AG04450 (cell line): ENCODE results near the gene UGT1A10. TPM values are rescaled to one million over a fixed set of nuclear protein-coding genes. Genes with fewer than 3 reads are reported as not detected.
"Not testable (repeated sequence)": the region's sequence is repeated elsewhere in the genome, so short reads cannot be mapped to it uniquely, and the experiment has no call there.

Source experiments
- CTCF ChIA-PET: fragments of 300-600, 350-600 bp; formaldehyde crosslinking; extraction: SDS; loops from one replicate; lab custom pipeline; 2022; ENCODE audit warnings: antibody characterized with exemption, inconsistent platforms; lab: Charles Lee
- POLR2A ChIA-PET: fragments of 350-600 bp; formaldehyde crosslinking; extraction: SDS; loops from one replicate; lab custom pipeline; 2021; ENCODE audit warnings: antibody characterized with exemption, inconsistent platforms; lab: Yijun Ruan, JAX
- DNase-seq: peaks from one replicate; pipeline ENCODE4 v3.0.0-alpha.2; 2011; ENCODE audit warnings: low read depth, low spot score
- H3K27ac ChIP-seq: one replicate; pipeline ENCODE4 v1.5.1; 2012; ENCODE audit warnings: low read depth, low read length, control low read depth
- H3K27me3 ChIP-seq: one replicate; pipeline ENCODE4 v1.6.0; 2012; ENCODE audit warnings: low read length; ENCODE audit not compliant: control insufficient read depth, insufficient read depth
- H3K4me3 ChIP-seq: 2 replicates; pipeline ENCODE4 v1.5.1; 2011; ENCODE audit warnings: mild to moderate bottlenecking, low read depth, low read length, control low read depth
- H3K9me3 ChIP-seq: 2 replicates; pipeline ENCODE4 v1.5.1; 2012; ENCODE audit warnings: low read length; ENCODE audit not compliant: control insufficient read depth, insufficient read depth
- CTCF ChIP-seq: IDR thresholded peaks from 2 replicates; pipeline ENCODE4 v1.5.1; 2011; ENCODE audit warnings: low read depth, low read length, control low read depth, inconsistent platforms
- polyA plus RNA-seq: library from polyadenylated mRNA; depleted of rRNA; stranded (reverse); fragments of >200 nt; gene quantifications from 2 replicates; pipeline ENCODE4 v1.2.3, GENCODE V29; 2011

Gene UGT1A10
- polyA plus RNA-seq, 1 experiment: not detected

GRCh38 chr2:233728723-233729301, 92.6 kb downstream of the UGT1A10 start, which contains the start of gene UGT1A3:
TSS of gene UGT1A3 (plus strand) at chr2:233729042. CDS start at chr2:233729127, 85 bp downstream.
- no peak for TF ChIP-seq CTCF
- no peak within 1 kb of the TSS for H3K27ac ChIP-seq
- H3K27me3 ChIP-seq: peaks cover 2% of the 10 kb centered on the region
- ChIA-PET POLR2A (no interaction called here), CTCF (no interaction called here)
- no peak within 1 kb of the TSS for H3K4me3 ChIP-seq
- DNase-seq: no peak
- H3K9me3 ChIP-seq: no peaks in the 10 kb centered on the region; the same call in 1 of the 2 replicates

- H3K27ac ChIP-seq, H3K4me3 ChIP-seq, H3K9me3 ChIP-seq, POLR2A ChIA-PET, DNase-seq: not testable (repeated sequence)
- CTCF ChIA-PET: interaction anchor here (1.2 kb wide), 1 partner anchor 25 kb away, joined by 3 read pairs; the partner anchor contains the start of gene UGT1A5
- peaks cover 13% of the 10 kb centered on the region for H3K27me3 ChIP-seq
Observed at GRCh38 chr2:233736868-233737653, 100.8 kb downstream of the UGT1A10 start.

- no peak for TF ChIP-seq CTCF
- no peak for DNase-seq
- no peak overlapping the region for H3K27ac ChIP-seq
- POLR2A ChIA-PET: no interaction called here
- peaks cover 5% of the 10 kb centered on the region; the same call in 1 of the 2 replicates for H3K9me3 ChIP-seq
- CTCF ChIA-PET: no interaction called here
- H3K27me3 ChIP-seq: peaks cover 15% of the 10 kb centered on the region
- H3K4me3 ChIP-seq: no peak overlapping the region
Observed at GRCh38 chr2:233740870-233741269, 104.6 kb downstream of the UGT1A10 start.

- Histone ChIP-seq H3K9me3 (peaks cover 5% of the 10 kb centered on the region; the same call in 1 of the 2 replicates), H3K27ac (no peak overlapping the region), H3K27me3 (peaks cover 15% of the 10 kb centered on the region), H3K4me3 (no peak overlapping the region)
- CTCF ChIA-PET: no interaction called here
- no peak for DNase-seq
- POLR2A ChIA-PET: no interaction called here
- TF ChIP-seq CTCF: no peak
Observed at GRCh38 chr2:233743464-233744259, 107.4 kb downstream of the UGT1A10 start.

- CTCF ChIA-PET: no interaction called here
- Histone ChIP-seq H3K9me3 (peaks cover 5% of the 10 kb centered on the region; the same call in 1 of the 2 replicates), H3K4me3 (no peak overlapping the region), H3K27ac (no peak overlapping the region), H3K27me3 (peaks cover 15% of the 10 kb centered on the region)
- POLR2A ChIA-PET: no interaction called here
- no peak for TF ChIP-seq CTCF
- no peak for DNase-seq
Observed at GRCh38 chr2:233745073-233745755, 109.0 kb downstream of the UGT1A10 start.

GRCh38 chr2:233745838-233746237, 109.6 kb downstream of the UGT1A10 start:
- H3K27me3 ChIP-seq: peaks cover 12% of the 10 kb centered on the region
- H3K9me3 ChIP-seq, H3K27ac ChIP-seq, H3K4me3 ChIP-seq, POLR2A ChIA-PET, CTCF ChIA-PET, DNase-seq: not testable (repeated sequence)
